A549 (cell line): ENCODE measurements around the gene PGM2L1. TPM values are rescaled to one million over a fixed set of nuclear protein-coding genes. Genes with fewer than 3 reads are reported as not detected.

ENCODE experiments used
- ATAC-seq, 2 experiments: fragments of 200-7000 bp in 1 of 2; fragments of >200 bp in 1 of 2; cut with Nextera tagmentation in 1 of 2; cut with Tn5 transposase in 1 of 2; 3 replicates each; pipeline versions ENCODE4 v1.8.0 to v1.9.1; 2018 to 2020; ENCODE audit warnings: mild to moderate bottlenecking in 1 of 2, moderate library complexity in 1 of 2
- CTCF ChIA-PET: fragments of 300-600 bp; sonication (Branson Sonifier 250); formaldehyde crosslinking; extraction: SDS; loops from one replicate; lab custom pipeline; 2021; ENCODE audit warnings: antibody characterized with exemption, inconsistent platforms; lab: Yijun Ruan, JAX
- POLR2A ChIA-PET: fragments of 350-600 bp; formaldehyde crosslinking; extraction: SDS; loops from one replicate; lab custom pipeline; 2021; ENCODE audit warnings: antibody characterized with exemption, inconsistent platforms; lab: Yijun Ruan, JAX
- DNase-seq, 2 experiments: peaks; one replicate each; pipeline versions ENCODE4 v3.0.0 to v3.0.0-alpha.2; 2011 to 2016; ENCODE audit warnings: low read depth in 1 of 2, low spot score in 1 of 2
- FAIRE-seq: peaks from 2 replicates; lab custom pipeline; 2011; peaks lifted over from hg19 to GRCh38; lab: Jason Lieb, UNC
- H3K27ac ChIP-seq, 2 experiments: fragments of >200 bp; sonication (Bioruptor Twin); formaldehyde crosslinking; 3 replicates each; pipeline ENCODE4 v1.5.1; 2016 to 2017
- H3K4me1 ChIP-seq: fragments of >200 bp; sonication (Bioruptor Twin); formaldehyde crosslinking; 3 replicates; pipeline ENCODE4 v1.6.1; 2016
- H3K4me2 ChIP-seq: fragments of >200 bp; sonication (Bioruptor Twin); formaldehyde crosslinking; 3 replicates; pipeline ENCODE4 v1.6.1; 2016
- H3K4me3 ChIP-seq: fragments of >200 bp; sonication (Bioruptor Twin); formaldehyde crosslinking; 3 replicates; pipeline ENCODE4 v1.5.1; 2016
- H3K9me3 ChIP-seq: fragments of >200 bp; sonication (Bioruptor Twin); formaldehyde crosslinking; 3 replicates; pipeline ENCODE4 v1.6.1; 2016
- CBX2 ChIP-seq: fragments of 200-600 bp; sonication (generic); IDR thresholded peaks from 2 replicates; pipeline ENCODE4 v1.6.1; 2016; ENCODE audit warnings: low read depth, mild to moderate bottlenecking, borderline replicate concordance
- CBX8 ChIP-seq: fragments of 200-600 bp; sonication (generic); IDR thresholded peaks from 2 replicates; pipeline ENCODE4 v1.6.1; 2016
- CEBPB ChIP-seq, 2 experiments: fragments of >200 bp in 1 of 2; sonication (Bioruptor Twin) in 1 of 2; formaldehyde crosslinking in 1 of 2; IDR thresholded peaks; 2 replicates each; pipeline ENCODE4 v1.6.1; 2012 to 2016
- CHD4 ChIP-seq: fragments of 200-600 bp; sonication (generic); IDR thresholded peaks from 2 replicates; pipeline ENCODE4 v1.6.1; 2016; ENCODE audit warnings: antibody characterized with exemption, mild to moderate bottlenecking, borderline replicate concordance
- EHF ChIP-seq: fragments of 250-450 bp; sonication (Bioruptor Pico); IDR thresholded peaks from 2 replicates; pipeline ENCODE4 v1.5.0; 2020; ENCODE audit warnings: mild to moderate bottlenecking
- ESRRA ChIP-seq: fragments of 150-350 bp; IDR thresholded peaks from 2 replicates; pipeline ENCODE4 v1.6.1; 2014; ENCODE audit warnings: mild to moderate bottlenecking, low read length, borderline replicate concordance
- FOSB ChIP-seq: fragments of 250-450 bp; sonication (Bioruptor Pico); IDR thresholded peaks from 2 replicates; pipeline ENCODE4 v1.5.0; 2020; ENCODE audit warnings: mild to moderate bottlenecking, moderate library complexity
- FOSL2 ChIP-seq, 2 experiments: fragments of 450-650 bp in 1 of 2; fragments of >200 bp in 1 of 2; sonication (Bioruptor Twin) in 1 of 2; formaldehyde crosslinking; IDR thresholded peaks; 2 replicates each; pipeline versions ENCODE4 v1.5.0 to v1.6.1; 2016 to 2020; ENCODE audit warnings: mild to moderate bottlenecking in 1 of 2, moderate library complexity in 1 of 2
- GATA3 ChIP-seq: IDR thresholded peaks from 2 replicates; pipeline ENCODE4 v1.6.1; 2012; ENCODE audit warnings: borderline replicate concordance
- HDAC2 ChIP-seq: fragments of 200-600 bp; sonication (generic); IDR thresholded peaks from 2 replicates; pipeline ENCODE4 v1.6.1; 2016
- HEYL ChIP-seq: fragments of 250-450 bp; sonication (Bioruptor Pico); IDR thresholded peaks from 2 replicates; pipeline ENCODE4 v1.8.0; 2021; ENCODE audit warnings: mild to moderate bottlenecking, moderate library complexity
- HOXB5 ChIP-seq: fragments of 250-450 bp; sonication (Bioruptor Pico); IDR thresholded peaks from 2 replicates; pipeline ENCODE4 v1.5.0; 2020; ENCODE audit warnings: mild to moderate bottlenecking, moderate library complexity
- KDM5A ChIP-seq: fragments of 200-600 bp; sonication (generic); IDR thresholded peaks from 2 replicates; pipeline ENCODE4 v1.6.1; 2016; ENCODE audit warnings: antibody characterized with exemption, mild to moderate bottlenecking
- MAFK ChIP-seq: fragments of 450-650 bp; IDR thresholded peaks from 2 replicates; pipeline ENCODE4 v1.6.1; 2014; ENCODE audit not compliant: partially characterized antibody
- MAZ ChIP-seq: fragments of 150-350 bp; IDR thresholded peaks from 2 replicates; pipeline ENCODE4 v1.6.1; 2014; ENCODE audit warnings: antibody characterized with exemption, low read depth, low read length, borderline replicate concordance
- NFE2L2 ChIP-seq: fragments of 150-350 bp; conservative IDR thresholded peaks from 2 replicates; pipeline ENCODE4 v1.6.1; 2014; ENCODE audit warnings: low read length
- POLR2A ChIP-seq: IDR thresholded peaks from 2 replicates; pipeline ENCODE4 v1.6.1; 2012; ENCODE audit warnings: mild to moderate bottlenecking, low read length
- TFCP2L1 ChIP-seq: fragments of 250-450 bp; sonication (Bioruptor Pico); IDR thresholded peaks from 2 replicates; pipeline ENCODE4 v1.5.0; 2021; ENCODE audit warnings: mild to moderate bottlenecking
- ZNF302 ChIP-seq: fragments of 250-450 bp; sonication (Bioruptor Pico); IDR thresholded peaks from 2 replicates; pipeline ENCODE4 v1.9.0; 2021; ENCODE audit warnings: inconsistent platforms, mild to moderate bottlenecking, moderate library complexity
- ZSCAN20 ChIP-seq: fragments of 250-450 bp; sonication (Bioruptor Pico); IDR thresholded peaks from 2 replicates; pipeline ENCODE4 v1.8.0; 2022; ENCODE audit warnings: mild to moderate bottlenecking, moderate library complexity
- WGBS: methylation state at CpG from one replicate; pipeline ENCODE4 v1.1.6; 2017; ENCODE audit errors: missing lambda C conversion rate; 5-methylcytosine and 5-hydroxymethylcytosine counted together
- polyA plus RNA-seq, 4 experiments: library from polyadenylated mRNA; depleted of rRNA in 3 of 4; stranded (reverse); fragments of >200 nt; fragmentation: RNase III in 1 of 4; extraction: RNeasy Plus Mini Kit Qiagen cat#74134 plus additional on column Dnase treatment in 1 of 4; gene quantifications; 2 replicates in 3 of 4; 3 replicates in 1 of 4; pipeline ENCODE4 v1.2.3, GENCODE V29; 2011 to 2017
- TF ChIP-seq, protein P1 (sequence below): fragments of 450-650 bp; IDR thresholded peaks from 2 replicates; pipeline ENCODE4 v1.6.1; 2014; ENCODE audit warnings: antibody characterized with exemption
- TF ChIP-seq, protein P2 (sequence below): fragments of 250-450 bp; sonication (Bioruptor Pico); IDR thresholded peaks from 2 replicates; pipeline ENCODE4 v1.5.0; 2021; ENCODE audit warnings: mild to moderate bottlenecking, moderate library complexity, borderline replicate concordance
- TF ChIP-seq, protein P3 (sequence below): fragments of >200 bp; sonication (Bioruptor Twin); formaldehyde crosslinking; IDR thresholded peaks from 3 replicates; pipeline ENCODE4 v1.6.1; 2016
- TF ChIP-seq, protein P4 (sequence below): IDR thresholded peaks from 2 replicates; pipeline ENCODE4 v1.6.1; 2012

PGM2L1 gene
- polyA plus RNA-seq, 2 of the 4 experiments (the other 2 are of a cell fraction), result 21.8 to 23.5 TPM

DNA sequence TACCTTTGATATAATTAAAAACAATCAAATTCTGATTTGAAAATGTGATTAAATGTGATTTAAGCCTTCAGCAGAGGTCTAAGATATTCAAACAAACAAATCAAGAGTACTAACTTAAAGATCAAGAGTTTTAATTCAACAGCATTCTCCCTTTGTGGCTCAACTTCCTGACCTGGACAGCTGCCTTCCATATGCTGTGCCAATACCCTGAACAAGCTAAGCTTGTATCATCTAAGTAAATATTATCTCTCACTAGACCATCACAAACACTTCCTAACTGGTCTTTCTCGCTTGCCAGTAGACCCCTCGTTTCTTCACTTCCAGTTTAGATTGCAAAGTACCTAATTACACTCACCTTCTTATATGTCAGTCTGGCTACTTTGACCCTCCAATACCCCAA is 50.9 kb downstream of the PGM2L1 start:
- Histone ChIP-seq H3K4me1 (peaks cover 8% of the 10 kb centered on the region), H3K27ac (no peak overlapping the region), H3K4me2 (peak overlapping the region; percentile 30; the same call in 1 of the 3 replicates)
- peak in 1 of 2 experiments; percentile 42; a peak in 1 of 6 replicates for ATAC-seq
- 32% methylated on average over 2 of the region's 2 CpGs for WGBS
- no peak for TF ChIP-seq CBX8
- TF ChIP-seq, all 56 proteins: peak for 0
- DNase-seq (no peak), FAIRE-seq (no peak)
- CTCF ChIA-PET, result no interaction called here
- Histone ChIP-seq H3K4me3 (no peak overlapping the region), H3K9me3 (peaks cover 10% of the 10 kb centered on the region; the same call in 2 of the 3 replicates)
- POLR2A ChIA-PET, result no interaction called here

DNA sequence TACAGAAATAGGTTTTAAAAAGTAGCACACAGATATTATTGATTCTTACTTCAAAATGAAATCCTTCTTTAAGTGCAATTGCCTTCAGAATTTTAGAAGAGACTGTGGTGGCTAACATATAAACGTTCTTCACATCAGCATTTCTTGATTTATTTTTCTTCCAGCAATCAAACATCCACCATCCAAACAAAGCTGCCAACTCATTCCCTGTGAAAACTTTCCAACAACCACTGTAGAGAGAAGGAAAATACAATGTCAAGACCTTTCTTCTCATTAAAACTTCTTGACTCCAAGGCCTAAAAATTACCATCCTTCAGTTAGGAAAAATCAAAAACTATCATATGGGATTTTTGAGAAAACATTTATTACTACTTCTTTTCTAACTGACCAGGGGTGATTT is 52.8 kb downstream of the PGM2L1 start:
- FAIRE-seq (no peak), DNase-seq (no peak), ATAC-seq (no peak)
- Histone ChIP-seq H3K4me1 (peaks cover 8% of the 10 kb centered on the region), H3K9me3 (no peaks in the 10 kb centered on the region), H3K4me2 (no peak overlapping the region), H3K27ac (no peak overlapping the region), H3K4me3 (no peak overlapping the region)
- TF ChIP-seq ESRRA (no peak), EHF (CRISPR knock-in tag) (no peak), FOSL2 (IDR thresholded peaks at IDR 0.05) (no peak), FOSL2 (CRISPR knock-in tag; IDR thresholded peaks at IDR 0.05) (no peak), NFE2L2 (no peak), CHD4 (no peak), ZNF302 (CRISPR knock-in tag) (no peak), TFCP2L1 (CRISPR knock-in tag) (no peak), MAZ (no peak)
- TF ChIP-seq, protein P1, sequence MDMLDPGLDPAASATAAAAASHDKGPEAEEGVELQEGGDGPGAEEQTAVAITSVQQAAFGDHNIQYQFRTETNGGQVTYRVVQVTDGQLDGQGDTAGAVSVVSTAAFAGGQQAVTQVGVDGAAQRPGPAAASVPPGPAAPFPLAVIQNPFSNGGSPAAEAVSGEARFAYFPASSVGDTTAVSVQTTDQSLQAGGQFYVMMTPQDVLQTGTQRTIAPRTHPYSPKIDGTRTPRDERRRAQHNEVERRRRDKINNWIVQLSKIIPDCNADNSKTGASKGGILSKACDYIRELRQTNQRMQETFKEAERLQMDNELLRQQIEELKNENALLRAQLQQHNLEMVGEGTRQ, result no peak
- TF ChIP-seq, protein P2, sequence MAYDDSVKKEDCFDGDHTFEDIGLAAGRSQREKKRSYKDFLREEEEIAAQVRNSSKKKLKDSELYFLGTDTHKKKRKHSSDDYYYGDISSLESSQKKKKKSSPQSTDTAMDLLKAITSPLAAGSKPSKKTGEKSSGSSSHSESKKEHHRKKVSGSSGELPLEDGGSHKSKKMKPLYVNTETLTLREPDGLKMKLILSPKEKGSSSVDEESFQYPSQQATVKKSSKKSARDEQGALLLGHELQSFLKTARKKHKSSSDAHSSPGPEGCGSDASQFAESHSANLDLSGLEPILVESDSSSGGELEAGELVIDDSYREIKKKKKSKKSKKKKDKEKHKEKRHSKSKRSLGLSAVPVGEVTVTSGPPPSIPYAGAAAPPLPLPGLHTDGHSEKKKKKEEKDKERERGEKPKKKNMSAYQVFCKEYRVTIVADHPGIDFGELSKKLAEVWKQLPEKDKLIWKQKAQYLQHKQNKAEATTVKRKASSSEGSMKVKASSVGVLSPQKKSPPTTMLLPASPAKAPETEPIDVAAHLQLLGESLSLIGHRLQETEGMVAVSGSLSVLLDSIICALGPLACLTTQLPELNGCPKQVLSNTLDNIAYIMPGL (CRISPR knock-in tag), result no peak
- 42% methylated on average over 1 of the region's 1 CpG for WGBS
- ChIA-PET CTCF (interaction anchor here (1.8 kb wide), 1 partner anchor 98 kb away, joined by 5 read pairs; no protein-coding TSS in a partner anchor), POLR2A (interaction anchor here (0.7 kb wide), 1 partner anchor 53 kb away, joined by 10 read pairs; no protein-coding TSS in a partner anchor)

DNA sequence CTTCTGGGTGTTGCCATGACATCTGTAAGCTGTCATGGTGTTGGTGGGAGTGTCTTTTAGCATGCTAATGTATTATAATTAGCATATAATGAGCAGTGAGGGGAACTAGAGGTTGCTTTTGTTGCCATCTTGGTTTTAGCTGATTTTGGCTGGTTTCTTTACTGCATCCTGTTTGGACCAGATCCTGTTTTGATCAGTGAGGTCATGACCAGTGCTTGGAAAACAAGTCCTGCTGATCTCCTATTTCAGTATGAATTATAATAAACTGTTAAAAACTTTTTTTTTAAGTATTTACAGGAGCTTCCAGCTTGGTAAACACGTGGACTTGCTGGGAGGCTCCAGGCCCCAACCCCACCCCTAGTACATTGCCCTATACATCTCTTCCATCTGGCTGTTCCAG is 56.3 kb downstream of the PGM2L1 start:
- Histone ChIP-seq H3K4me2 (no peak overlapping the region), H3K27ac (no peak overlapping the region), H3K9me3 (no peaks in the 10 kb centered on the region), H3K4me3 (no peak overlapping the region), H3K4me1 (no peaks in the 10 kb centered on the region; the same call in 2 of the 3 replicates)
- CTCF ChIA-PET, result interaction anchor here (1.3 kb wide), 1 partner anchor 108 kb away, joined by 3 read pairs; no protein-coding TSS in a partner anchor
- WGBS, result 29% methylated on average over 1 of the region's 1 CpG
- DNase-seq (no peak), ATAC-seq (no peak), FAIRE-seq (no peak)
- TF ChIP-seq EHF (CRISPR knock-in tag) (no peak), ZSCAN20 (no peak), CBX2 (no peak), HEYL (CRISPR knock-in tag) (no peak), FOSB (no peak), KDM5A (no peak), CEBPB (IDR thresholded peaks at IDR 0.05) (no peak), POLR2A (no peak), HDAC2 (no peak), GATA3 (no peak), CBX8 (no peak), HOXB5 (CRISPR knock-in tag) (no peak), MAFK (no peak)
- TF ChIP-seq, protein P1, result no peak
- TF ChIP-seq, protein P3, sequence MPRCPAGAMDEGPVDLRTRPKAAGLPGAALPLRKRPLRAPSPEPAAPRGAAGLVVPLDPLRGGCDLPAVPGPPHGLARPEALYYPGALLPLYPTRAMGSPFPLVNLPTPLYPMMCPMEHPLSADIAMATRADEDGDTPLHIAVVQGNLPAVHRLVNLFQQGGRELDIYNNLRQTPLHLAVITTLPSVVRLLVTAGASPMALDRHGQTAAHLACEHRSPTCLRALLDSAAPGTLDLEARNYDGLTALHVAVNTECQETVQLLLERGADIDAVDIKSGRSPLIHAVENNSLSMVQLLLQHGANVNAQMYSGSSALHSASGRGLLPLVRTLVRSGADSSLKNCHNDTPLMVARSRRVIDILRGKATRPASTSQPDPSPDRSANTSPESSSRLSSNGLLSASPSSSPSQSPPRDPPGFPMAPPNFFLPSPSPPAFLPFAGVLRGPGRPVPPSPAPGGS, result no peak
- TF ChIP-seq, protein P4, sequence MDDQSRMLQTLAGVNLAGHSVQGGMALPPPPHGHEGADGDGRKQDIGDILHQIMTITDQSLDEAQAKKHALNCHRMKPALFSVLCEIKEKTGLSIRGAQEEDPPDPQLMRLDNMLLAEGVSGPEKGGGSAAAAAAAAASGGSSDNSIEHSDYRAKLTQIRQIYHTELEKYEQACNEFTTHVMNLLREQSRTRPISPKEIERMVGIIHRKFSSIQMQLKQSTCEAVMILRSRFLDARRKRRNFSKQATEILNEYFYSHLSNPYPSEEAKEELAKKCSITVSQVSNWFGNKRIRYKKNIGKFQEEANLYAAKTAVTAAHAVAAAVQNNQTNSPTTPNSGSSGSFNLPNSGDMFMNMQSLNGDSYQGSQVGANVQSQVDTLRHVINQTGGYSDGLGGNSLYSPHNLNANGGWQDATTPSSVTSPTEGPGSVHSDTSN, result no peak
- POLR2A ChIA-PET, result no interaction called here
